GM18498 (cell line): Measurements from ENCODE around the gene MC5R.
"Not testable (repeated sequence)": the region's sequence is repeated elsewhere in the genome, so short reads cannot be mapped to it uniquely, and the experiment has no call there.

ENCODE experiments used
- ATAC-seq: cut with Tn5 transposase; IDR thresholded peaks from one replicate; pipeline ENCODE4 v1.9.1; 2021; ENCODE audit warnings: mild to moderate bottlenecking, moderate library complexity; ENCODE audit not compliant: unreplicated experiment

The MC5R gene

DNA sequence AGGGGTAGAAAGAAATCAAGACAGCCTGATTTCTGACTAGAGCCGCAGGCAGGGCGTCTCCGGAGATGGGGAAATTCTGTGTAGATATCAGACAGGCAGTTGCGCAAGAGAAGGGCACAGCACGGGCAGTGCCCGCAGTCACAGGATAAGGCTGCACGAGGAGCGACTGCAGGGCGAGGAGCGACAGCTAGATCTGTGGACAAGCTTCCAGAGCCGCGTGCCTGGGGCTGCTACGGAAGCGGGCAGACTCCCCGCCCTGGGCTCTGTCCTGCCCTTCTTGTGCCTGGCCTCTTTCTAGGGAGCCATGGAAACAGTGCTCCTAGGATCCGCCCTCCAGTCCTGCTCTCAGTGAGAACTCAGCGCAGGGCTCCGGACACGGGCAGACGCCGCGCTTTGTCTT, 12.6 kb downstream of the MC5R start:
- no peak for ATAC-seq

DNA sequence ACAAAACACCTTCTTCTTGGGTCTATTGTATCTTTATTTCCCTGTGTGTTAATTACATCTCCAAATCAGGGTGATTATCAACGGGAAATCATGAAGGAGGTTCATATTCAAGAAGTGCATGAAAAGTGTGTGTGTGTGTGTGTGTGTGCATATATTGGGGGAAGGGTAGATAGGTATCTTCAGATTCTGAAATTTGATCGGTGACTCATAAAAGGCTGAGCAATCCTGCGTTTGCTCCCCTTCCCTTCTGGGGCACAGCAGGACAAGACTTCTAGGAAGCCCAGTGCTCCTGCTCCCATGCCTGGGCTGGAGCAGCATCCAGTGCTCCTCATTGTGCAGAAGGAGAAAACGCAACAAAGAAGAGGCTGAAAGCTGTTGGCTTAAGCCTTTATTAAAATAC, 25.8 kb downstream of the MC5R start:
- ATAC-seq: no peak

DNA sequence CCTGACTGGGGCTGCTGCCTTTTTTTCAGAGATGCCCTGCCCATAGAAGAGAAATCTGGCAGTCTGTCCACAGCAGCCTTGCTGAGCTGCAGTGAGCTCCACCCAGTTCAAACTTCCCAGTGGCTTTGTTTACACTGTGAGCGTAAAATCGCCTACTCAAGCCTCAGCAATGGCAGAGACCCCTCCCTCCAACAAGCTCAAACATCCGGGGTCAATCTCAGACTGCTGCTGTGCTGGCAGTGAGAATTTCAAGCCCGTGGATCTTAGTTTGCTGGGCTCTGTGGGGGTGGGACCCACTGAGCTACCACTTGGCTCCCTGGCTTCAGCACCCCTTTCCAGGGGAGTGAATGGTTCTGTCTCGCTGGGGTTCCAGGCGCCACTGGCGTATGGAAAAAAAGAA, 38.9 kb downstream of the MC5R start:
- not testable (repeated sequence) for ATAC-seq

DNA sequence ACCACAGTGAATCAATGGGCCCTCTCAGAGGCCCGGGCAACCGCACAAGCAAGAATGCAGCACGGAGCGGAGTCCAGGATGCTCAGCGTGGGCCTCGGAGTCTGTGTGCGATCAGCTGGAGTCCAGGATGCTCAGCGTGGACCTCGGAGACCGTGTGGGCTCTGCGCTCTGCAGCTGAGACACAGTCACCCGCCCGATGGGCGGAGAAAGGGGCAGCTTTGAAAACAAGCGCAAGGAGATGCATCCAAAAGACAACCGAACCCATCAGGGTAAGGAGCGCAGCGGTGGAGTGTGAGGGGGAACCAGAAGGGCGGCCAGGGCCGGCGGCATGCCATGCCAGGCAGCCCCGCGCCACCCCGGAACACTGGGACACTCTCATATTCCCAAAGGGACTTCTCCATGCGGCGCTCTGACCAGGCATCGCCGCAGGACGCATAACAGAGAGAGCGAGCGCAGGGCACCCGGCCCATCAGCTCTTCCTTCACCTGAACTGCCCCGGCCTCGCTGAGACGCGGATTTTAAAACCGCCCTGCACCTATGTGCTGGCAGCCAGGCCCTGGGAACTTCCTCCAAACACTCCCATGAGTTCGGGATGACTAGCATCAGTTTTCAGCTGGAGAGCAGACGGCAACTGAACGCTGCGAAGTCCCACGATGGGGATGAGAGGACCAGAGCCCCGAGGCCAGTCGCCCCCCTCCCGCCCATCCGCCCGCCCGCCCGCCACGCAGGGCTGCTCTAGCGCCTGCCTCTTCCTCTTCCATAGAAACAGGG, 44.7 kb downstream of the MC5R start:
- ATAC-seq: no peak

DNA sequence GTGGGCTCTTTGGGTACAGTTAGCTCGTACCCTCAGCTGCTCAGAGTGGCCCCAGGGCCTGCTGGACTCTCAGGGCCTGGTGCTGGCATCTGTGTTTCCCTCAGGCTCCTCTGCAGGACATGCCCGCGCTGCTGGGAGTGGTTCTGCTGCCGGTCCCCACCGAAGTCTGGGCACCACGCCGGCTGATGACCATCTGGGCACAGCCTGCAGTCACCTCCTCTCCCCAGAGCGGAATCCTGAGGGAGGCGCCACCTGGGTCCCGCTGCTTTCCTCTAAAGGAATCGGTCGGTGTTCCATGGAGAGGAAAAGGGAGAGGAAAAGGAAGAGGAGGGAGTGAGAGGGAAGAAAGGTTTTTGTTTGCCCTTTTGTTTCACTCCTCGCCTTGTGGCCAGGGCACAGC, 47.8 kb downstream of the MC5R start:
- ATAC-seq: no peak

DNA sequence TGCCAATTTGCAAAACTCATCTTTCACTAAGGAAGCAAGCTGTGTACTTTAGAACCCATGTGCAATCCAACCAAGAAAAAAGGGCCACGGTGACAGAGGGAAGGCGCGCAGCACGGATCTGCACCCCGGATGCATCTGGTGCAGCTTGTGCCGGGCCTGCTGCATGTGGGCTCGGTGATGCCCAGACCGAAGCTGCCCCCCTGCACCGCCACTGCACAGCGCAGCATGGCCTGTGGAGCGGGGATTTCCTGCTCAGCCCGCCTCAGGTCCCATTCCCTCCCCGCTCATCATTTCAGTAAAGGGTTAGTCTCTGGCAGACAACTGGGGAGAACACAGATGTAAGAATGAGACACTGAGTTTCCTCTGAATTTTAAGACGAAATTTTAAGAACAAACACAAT, 48.4 kb downstream of the MC5R start:
- no peak for ATAC-seq

DNA sequence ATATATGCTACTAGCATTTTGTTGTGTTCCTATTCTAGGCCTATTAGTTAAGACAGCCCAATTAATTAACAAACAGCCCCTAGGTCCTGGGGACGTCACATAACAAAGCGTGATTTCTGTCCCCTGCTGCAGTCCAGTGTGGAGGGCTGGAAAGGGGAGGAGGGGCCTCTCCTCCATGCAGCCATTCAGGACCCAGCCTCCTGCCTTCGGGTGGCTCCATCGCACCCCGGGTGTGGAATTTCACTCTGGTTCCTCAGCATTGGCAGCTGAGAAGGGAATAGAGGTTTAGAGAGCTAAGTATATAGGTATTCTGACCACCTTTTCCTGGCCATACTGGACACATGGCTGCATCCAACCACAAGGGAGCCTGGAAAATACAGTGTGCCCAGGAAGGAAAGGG, 49.0 kb downstream of the MC5R start:
- no peak for ATAC-seq

DNA sequence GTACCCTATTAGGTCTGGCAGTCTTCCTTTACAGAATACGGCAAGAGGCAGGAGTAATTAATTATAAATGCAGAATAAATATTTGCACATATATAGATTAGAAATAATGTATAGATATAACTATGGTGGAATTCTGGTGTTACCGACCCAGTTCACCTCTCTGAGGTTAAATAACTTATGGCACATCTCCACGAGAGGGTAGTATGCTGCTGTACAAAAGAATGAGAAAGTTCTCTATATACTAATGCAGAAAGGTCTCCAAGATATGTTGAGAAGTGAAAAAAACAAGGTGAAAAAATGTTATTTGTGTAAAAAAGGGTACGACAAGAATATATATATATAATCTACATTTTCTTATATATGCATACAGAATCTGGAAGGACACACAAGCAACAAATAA, 50.6 kb downstream of the MC5R start:
- no peak for ATAC-seq
